T follicular helper cell (primary cell): ENCODE data around the gene RBPJ.
"Not testable (repeated sequence)": the region's sequence is repeated elsewhere in the genome, so short reads cannot be mapped to it uniquely, and the experiment has no call there.

Source experiments
- DNase-seq: peaks from one replicate; pipeline ENCODE4 v3.0.0-alpha.2; 2020; ENCODE audit warnings: low read depth

The RBPJ gene

GRCh38 chr4:26302031-26302899, 18.5 kb upstream of the RBPJ start:
- DNase-seq = no peak

DNA sequence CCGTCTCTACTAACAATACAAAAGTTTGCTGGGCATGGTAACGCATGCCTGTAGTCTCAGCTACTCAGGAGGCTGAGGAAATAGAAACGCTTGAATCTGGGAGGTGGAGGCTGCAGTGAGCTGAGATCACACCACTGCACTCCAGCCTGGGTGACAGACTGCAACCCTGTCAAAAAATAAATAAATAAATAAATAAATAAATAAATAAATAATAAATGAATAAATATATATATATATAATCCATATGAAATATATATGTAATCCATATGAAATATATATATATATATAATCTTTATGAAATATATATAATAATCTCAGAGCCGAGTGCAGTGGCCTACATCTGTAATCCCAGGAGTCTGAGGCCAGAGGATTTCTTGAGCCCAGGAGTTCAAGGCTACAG, 17.8 kb upstream of the RBPJ start:
- DNase-seq = no peak

DNA sequence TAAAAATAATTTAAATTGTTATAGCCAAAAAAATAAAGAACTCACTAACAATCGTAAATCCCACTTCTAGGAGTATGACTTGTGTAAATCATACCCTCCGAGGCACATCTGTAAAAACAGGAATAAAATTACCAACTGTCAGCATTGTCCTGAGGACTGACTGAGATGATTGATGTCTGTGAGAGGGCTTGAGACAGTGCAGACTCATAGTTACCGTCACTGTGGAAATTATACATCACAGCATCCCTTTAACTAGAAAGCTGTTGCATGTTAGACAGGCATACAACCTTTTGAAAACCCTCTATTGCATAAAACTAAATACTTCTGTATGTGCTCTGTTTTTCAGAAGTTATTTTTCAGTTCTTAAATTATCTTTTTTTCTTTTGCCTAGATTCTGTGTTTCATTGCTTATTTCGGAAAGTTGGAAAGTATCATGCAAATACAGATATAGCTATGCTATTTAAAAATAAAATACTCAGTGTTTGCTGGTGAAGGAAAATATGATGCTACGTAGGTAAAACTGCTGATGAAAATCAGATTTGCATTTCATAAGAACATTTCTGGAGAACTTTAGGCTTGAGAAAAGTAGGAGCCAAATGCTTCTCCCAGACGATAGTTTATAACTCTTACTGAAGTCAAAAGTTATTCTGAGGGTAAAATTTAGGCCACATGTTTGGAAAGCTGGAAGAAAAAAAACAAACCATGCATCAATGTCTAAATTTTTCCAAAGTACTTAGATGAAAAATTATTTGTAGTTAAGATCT, 13.6 kb upstream of the RBPJ start:
- DNase-seq = no peak

- no peak for DNase-seq
These were observed 12.2 kb upstream of the RBPJ start for GRCh38 chr4:26308568-26308967.

DNA sequence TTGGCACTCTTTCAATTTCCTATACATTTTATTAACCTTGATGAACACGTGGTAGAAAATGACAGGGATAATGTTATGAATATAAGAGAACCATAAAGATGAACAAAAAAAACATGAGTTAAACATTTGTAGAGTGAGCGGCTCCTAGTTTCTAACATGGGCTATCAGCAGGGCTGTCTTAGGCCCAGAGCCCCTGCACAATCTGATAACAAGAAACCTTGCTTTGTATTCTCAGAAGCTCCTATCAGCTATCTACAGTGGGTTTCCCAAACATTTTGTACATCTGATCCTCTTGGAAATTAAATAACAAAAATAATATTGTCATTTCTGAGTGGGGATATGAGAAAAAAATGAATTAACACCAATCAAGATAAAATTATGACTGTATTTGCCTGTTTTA, 10.6 kb upstream of the RBPJ start:
- DNase-seq = no peak

GRCh38 chr4:26311633-26312032, 9.2 kb upstream of the RBPJ start:
- no peak for DNase-seq

DNA sequence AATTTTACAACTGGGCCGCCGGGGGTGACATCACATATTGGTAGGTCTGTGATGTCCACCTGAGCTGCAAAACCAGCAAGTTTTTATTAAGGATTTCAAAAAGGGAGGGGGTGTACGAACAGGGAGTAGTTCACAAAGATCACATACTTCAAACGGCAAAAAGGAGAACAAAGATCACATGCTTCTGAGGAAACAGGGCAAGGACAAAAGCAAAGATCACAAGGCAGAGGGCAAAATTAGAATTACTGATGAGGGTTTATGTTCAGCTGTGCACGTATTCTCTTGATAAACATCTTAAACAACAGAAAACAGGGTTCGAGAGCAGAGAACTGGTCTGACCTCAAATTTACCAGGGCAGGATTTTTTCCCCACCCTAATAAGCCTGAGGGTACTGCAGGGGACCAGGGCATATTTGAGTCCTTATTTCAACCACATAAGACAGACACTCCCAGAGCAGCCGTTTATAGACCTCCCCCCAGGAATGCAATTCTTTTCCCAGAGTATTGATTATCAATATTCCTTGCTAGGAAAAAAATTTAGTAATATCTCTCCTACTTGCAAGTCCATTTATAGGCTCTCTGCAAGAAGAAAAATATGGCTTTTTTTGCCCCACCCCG, 5.4 kb upstream of the RBPJ start:
- not testable (repeated sequence) for DNase-seq

GRCh38 chr4:26317766-26318165, 3.0 kb upstream of the RBPJ start:
- no peak for DNase-seq

- DNase-seq = peak; percentile 96
These were observed 1.3 kb upstream of the RBPJ start for GRCh38 chr4:26319467-26319948.

DNA sequence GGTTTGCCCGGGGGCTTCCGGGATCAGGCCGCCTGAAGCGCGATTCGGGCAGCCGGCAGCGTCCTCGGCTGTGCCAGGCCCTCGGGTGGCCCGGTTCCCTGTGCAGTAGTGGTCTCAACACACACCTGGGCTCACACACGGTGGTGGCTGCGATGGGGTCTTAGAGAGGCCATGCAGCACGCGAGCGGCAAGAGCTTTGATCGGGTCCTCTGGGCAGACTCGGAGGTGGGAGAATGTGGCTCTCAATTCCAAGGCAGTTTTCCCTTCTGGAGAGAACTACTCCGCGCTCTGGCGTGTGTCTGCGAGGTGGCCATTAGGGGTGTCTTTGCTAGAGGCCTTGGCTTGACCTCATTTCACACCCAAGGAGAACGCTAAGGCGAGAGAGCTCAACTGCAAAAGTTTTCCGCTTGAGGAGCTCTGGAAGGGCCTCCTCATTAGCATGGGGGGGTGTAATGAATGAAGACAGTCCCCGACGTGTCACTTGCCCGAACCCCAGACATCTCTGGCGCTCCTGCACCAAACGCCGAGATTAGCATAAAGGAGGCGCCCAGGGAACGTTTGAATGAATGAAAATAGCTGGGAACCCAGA, 771 bp upstream of the RBPJ start:
- DNase-seq = peak; percentile 14

- peak; percentile 6 for DNase-seq
These were observed 783 bp downstream of the RBPJ start for GRCh38 chr4:26321373-26322221.

DNA sequence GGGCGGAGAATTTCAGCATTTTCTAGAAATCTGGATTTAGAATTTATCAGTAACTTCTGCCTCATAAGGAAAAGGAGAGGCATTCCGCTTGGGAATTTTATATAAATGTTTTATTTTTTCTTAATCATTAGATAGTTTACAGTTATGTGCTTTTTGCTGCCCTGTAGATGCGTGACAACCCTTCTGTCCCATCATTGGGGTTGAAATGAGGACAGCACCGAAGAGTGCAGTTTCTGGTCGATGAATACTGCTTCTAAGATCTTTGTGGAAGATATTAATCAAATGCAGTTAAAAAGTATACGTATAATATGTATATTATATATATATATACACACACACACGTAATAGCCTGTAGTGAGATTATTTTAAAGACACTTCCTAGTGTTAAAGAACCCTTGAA, 1.5 kb downstream of the RBPJ start:
- DNase-seq = no peak

GRCh38 chr4:26323821-26324220, 3.0 kb downstream of the RBPJ start:
- DNase-seq = no peak

- no peak for DNase-seq
These were observed 4.4 kb downstream of the RBPJ start for GRCh38 chr4:26325191-26325590.

DNA sequence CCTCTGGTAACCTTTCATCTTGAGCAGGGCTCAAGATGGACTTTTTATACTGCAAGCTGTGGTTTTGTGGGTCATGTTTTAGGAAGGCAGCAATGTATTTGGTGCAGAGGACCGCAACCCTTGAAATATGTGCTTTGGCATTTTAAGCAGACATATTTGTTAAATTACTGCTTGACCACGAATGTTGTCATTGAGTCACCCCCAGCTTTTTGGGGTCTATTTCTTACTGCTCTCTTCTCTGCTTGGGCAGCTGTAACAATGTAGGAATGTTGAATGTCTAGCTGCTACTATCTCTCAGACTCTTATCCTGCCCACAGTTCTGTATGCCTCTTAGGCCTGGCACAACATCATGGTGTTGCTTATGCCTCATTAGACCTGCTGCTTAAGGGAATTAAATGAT, 6.0 kb downstream of the RBPJ start:
- no peak for DNase-seq

GRCh38 chr4:26330186-26330787, 9.5 kb downstream of the RBPJ start:
- no peak for DNase-seq

- DNase-seq = no peak
These were observed 10.1 kb downstream of the RBPJ start for GRCh38 chr4:26330946-26331345.

GRCh38 chr4:26331380-26331950, 10.7 kb downstream of the RBPJ start:
- DNase-seq = no peak

GRCh38 chr4:26334366-26334765, 13.6 kb downstream of the RBPJ start:
- DNase-seq = no peak

GRCh38 chr4:26337612-26338011, 16.8 kb downstream of the RBPJ start:
- DNase-seq = no peak
